ENCODE data around the gene SVOPL. TPM values are rescaled to one million over a fixed set of nuclear protein-coding genes. Genes with fewer than 3 reads are reported as not detected.

SVOPL gene
- total and polyA plus RNA-seq, 2 donors (not counting 1 experiment from before 2014, with no cell fraction given), result not detected

DNA sequence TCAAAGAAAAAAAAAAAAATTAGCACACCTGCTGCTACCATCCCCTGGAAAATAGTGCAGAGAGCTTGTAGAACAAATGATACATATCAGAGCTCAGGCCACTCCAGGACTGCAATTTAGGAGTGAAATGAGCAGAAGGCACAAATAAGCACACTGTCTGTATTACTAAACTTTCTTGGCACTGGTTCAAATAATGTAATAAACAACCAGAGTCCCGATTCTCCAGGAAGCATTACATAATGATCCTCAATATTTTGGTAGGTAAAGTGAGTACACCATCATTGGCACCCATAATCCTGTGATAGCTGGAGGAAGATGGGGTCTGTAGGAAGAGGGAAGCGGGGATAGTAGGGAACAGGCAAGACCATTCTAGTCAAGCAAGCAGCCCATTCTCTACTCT is 74.3 kb downstream of the SVOPL start:
- TF ChIP-seq EZH2 (IDR thresholded peaks at IDR 0.05; ENCODE audit: low read length, missing control alignments), result no peak
- TF ChIP-seq CTCF (conservative IDR thresholded peaks at IDR 0.05 in 1 of 2, IDR thresholded peaks at IDR 0.05 in 1 of 2; ENCODE audit: low read depth in 1 of 2, low read length in 2 of 2), result no peak
- no peak overlapping the region for H3K9ac ChIP-seq (ENCODE audit: insufficient read depth, low read length)
- no peak overlapping the region for H2AFZ ChIP-seq (ENCODE audit: low read length)
- H4K20me1 ChIP-seq (ENCODE audit: control insufficient read depth, extremely low read depth, insufficient read depth, low read length), result no peaks in the 10 kb centered on the region
- H3K79me2 ChIP-seq (ENCODE audit: control insufficient read depth, insufficient read depth, low read length), result no peaks in the 10 kb centered on the region
- H3K27me3 ChIP-seq (ENCODE audit: control insufficient read depth, insufficient read depth, low read length), result no peaks in the 10 kb centered on the region
- H3K9me3 ChIP-seq (ENCODE audit: control insufficient read depth, insufficient read depth, low read depth, low read length), result no peaks in the 10 kb centered on the region
- H3K4me2 ChIP-seq (ENCODE audit: extremely low read depth, insufficient read depth, low read length), result no peak overlapping the region
- H3K27ac ChIP-seq (ENCODE audit: insufficient read depth, low read length), result no peak overlapping the region
- no peaks in the 10 kb centered on the region for H3K36me3 ChIP-seq (ENCODE audit: control insufficient read depth, insufficient read depth, low read length)
- no peaks in the 10 kb centered on the region for H3K4me1 ChIP-seq (ENCODE audit: control insufficient read depth, extremely low read depth, insufficient read depth, low read length)
- H3K4me3 ChIP-seq (replicated peaks in 1 of 4; ENCODE audit: control extremely low read depth in 1 of 4, insufficient read depth in 1 of 4, low read depth in 3 of 4, low read length in 4 of 4), result no peak overlapping the region
- no peak for DNase-seq (ENCODE audit: low read depth in 2 of 2)

DNA sequence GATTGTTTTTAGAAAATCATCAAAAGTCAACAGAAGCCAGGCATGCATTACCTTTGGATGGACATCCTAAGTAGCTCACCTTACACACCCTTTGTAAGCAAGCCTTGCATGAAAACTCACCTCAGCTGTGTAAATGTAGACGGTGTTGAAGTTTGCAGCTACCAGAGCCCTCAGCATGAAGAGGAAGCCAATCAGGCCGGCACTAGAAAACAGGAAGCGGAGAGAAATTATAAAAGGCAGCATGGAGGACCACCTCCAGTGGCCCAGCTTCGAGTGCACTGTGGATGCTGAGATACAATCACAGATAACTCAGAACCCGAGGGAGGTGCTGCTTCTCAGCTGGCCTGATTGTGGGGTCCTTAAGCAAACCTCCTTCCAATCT is 75.3 kb downstream of the SVOPL start:
- no peak overlapping the region for H3K4me3 ChIP-seq (replicated peaks in 1 of 4; ENCODE audit: control extremely low read depth in 1 of 4, insufficient read depth in 1 of 4, low read depth in 3 of 4, low read length in 4 of 4)
- H3K79me2 ChIP-seq (ENCODE audit: control insufficient read depth, insufficient read depth, low read length), result no peaks in the 10 kb centered on the region
- H3K9ac ChIP-seq (ENCODE audit: insufficient read depth, low read length), result no peak overlapping the region
- no peak overlapping the region for H3K4me2 ChIP-seq (ENCODE audit: extremely low read depth, insufficient read depth, low read length)
- DNase-seq (ENCODE audit: low read depth in 2 of 2), result no peak
- no peak overlapping the region for H2AFZ ChIP-seq (ENCODE audit: low read length)
- no peaks in the 10 kb centered on the region for H3K27me3 ChIP-seq (ENCODE audit: control insufficient read depth, insufficient read depth, low read length)
- H3K4me1 ChIP-seq (ENCODE audit: control insufficient read depth, extremely low read depth, insufficient read depth, low read length), result no peaks in the 10 kb centered on the region
- H4K20me1 ChIP-seq (ENCODE audit: control insufficient read depth, extremely low read depth, insufficient read depth, low read length), result no peaks in the 10 kb centered on the region
- H3K9me3 ChIP-seq (ENCODE audit: control insufficient read depth, insufficient read depth, low read depth, low read length), result no peaks in the 10 kb centered on the region
- H3K36me3 ChIP-seq (ENCODE audit: control insufficient read depth, insufficient read depth, low read length), result no peaks in the 10 kb centered on the region
- H3K27ac ChIP-seq (ENCODE audit: insufficient read depth, low read length), result no peak overlapping the region
- TF ChIP-seq CTCF (conservative IDR thresholded peaks at IDR 0.05 in 1 of 2, IDR thresholded peaks at IDR 0.05 in 1 of 2; ENCODE audit: low read depth in 1 of 2, low read length in 2 of 2) (no peak), EZH2 (IDR thresholded peaks at IDR 0.05; ENCODE audit: low read length, missing control alignments) (no peak)

GRCh38 chr7:138625084-138625848 is 75.9 kb downstream of the SVOPL start:
- Histone ChIP-seq H3K9me3 (ENCODE audit: control insufficient read depth, insufficient read depth, low read depth, low read length) (no peaks in the 10 kb centered on the region), H3K9ac (ENCODE audit: insufficient read depth, low read length) (no peak overlapping the region), H3K27ac (ENCODE audit: insufficient read depth, low read length) (no peak overlapping the region), H3K4me1 (ENCODE audit: control insufficient read depth, extremely low read depth, insufficient read depth, low read length) (no peaks in the 10 kb centered on the region), H2AFZ (ENCODE audit: low read length) (no peak overlapping the region), H4K20me1 (ENCODE audit: control insufficient read depth, extremely low read depth, insufficient read depth, low read length) (no peaks in the 10 kb centered on the region), H3K4me3 (replicated peaks in 1 of 4; ENCODE audit: control extremely low read depth in 1 of 4, insufficient read depth in 1 of 4, low read depth in 3 of 4, low read length in 4 of 4) (no peak overlapping the region), H3K27me3 (ENCODE audit: control insufficient read depth, insufficient read depth, low read length) (no peaks in the 10 kb centered on the region), H3K79me2 (ENCODE audit: control insufficient read depth, insufficient read depth, low read length) (no peaks in the 10 kb centered on the region), H3K4me2 (ENCODE audit: extremely low read depth, insufficient read depth, low read length) (no peak overlapping the region), H3K36me3 (ENCODE audit: control insufficient read depth, insufficient read depth, low read length) (no peaks in the 10 kb centered on the region)
- TF ChIP-seq EZH2 (IDR thresholded peaks at IDR 0.05; ENCODE audit: low read length, missing control alignments), result no peak
- no peak for TF ChIP-seq CTCF (conservative IDR thresholded peaks at IDR 0.05 in 1 of 2, IDR thresholded peaks at IDR 0.05 in 1 of 2; ENCODE audit: low read depth in 1 of 2, low read length in 2 of 2)
- no peak for DNase-seq (ENCODE audit: low read depth in 2 of 2)

All from fibroblast of lung (primary cell).